H9 (cell line): ENCODE results near the gene LIN7A. TPM values are rescaled to one million over a fixed set of nuclear protein-coding genes. Genes with fewer than 3 reads are reported as not detected.
"Not testable (repeated sequence)": the region's sequence is repeated elsewhere in the genome, so short reads cannot be mapped to it uniquely, and the experiment has no call there.

Experiments used
- DNase-seq: peaks from one replicate; pipeline ENCODE4 v3.0.0-alpha.2; 2017
- H2AFZ ChIP-seq: one replicate; pipeline ENCODE4 v1.6.1; 2013; ENCODE audit warnings: mild to moderate bottlenecking, low read length, control low read depth, moderate library complexity
- H2AK5ac ChIP-seq: 2 replicates; pipeline ENCODE4 v1.6.1; 2013; ENCODE audit warnings: low read length, control low read depth, mixed read lengths; ENCODE audit not compliant: insufficient read length
- H2BK120ac ChIP-seq: one replicate; pipeline ENCODE4 v1.6.1; 2013; ENCODE audit warnings: low read depth, mild to moderate bottlenecking, low read length, control low read depth, inconsistent platforms; ENCODE audit not compliant: poor library complexity, severe bottlenecking
- H2BK12ac ChIP-seq: 2 replicates; pipeline ENCODE4 v1.6.1; 2013; ENCODE audit warnings: low read length, control low read depth, mixed read lengths, low read depth; ENCODE audit not compliant: insufficient read length
- H2BK15ac ChIP-seq: 2 replicates; pipeline ENCODE4 v1.6.1; 2013; ENCODE audit warnings: low read depth, low read length, control low read depth
- H2BK20ac ChIP-seq: one replicate; pipeline ENCODE4 v1.6.1; 2013; ENCODE audit warnings: low read depth, mild to moderate bottlenecking, low read length, control low read depth, inconsistent platforms; ENCODE audit not compliant: poor library complexity, severe bottlenecking
- H2BK5ac ChIP-seq: 2 replicates; pipeline ENCODE4 v1.6.1; 2013; ENCODE audit warnings: low read length, control low read depth, mixed read lengths; ENCODE audit not compliant: insufficient read length
- H3K14ac ChIP-seq: 2 replicates; pipeline ENCODE4 v1.6.1; 2013; ENCODE audit warnings: low read length, control low read depth; ENCODE audit not compliant: insufficient read depth
- H3K18ac ChIP-seq: 2 replicates; pipeline ENCODE4 v1.6.1; 2013; ENCODE audit warnings: low read depth, mild to moderate bottlenecking, mixed read lengths, low read length, control low read depth; ENCODE audit not compliant: insufficient read length
- H3K23ac ChIP-seq: 2 replicates; pipeline ENCODE4 v1.6.1; 2013; ENCODE audit warnings: low read length, control low read depth, mixed read lengths, low read depth; ENCODE audit not compliant: insufficient read length
- H3K23me2 ChIP-seq: 2 replicates; pipeline ENCODE4 v1.6.1; 2013; ENCODE audit warnings: low read depth, mild to moderate bottlenecking, mixed read lengths, low read length, control low read depth; ENCODE audit not compliant: insufficient read length, poor library complexity, severe bottlenecking
- H3K27ac ChIP-seq: 2 replicates; pipeline ENCODE4 v1.5.1; 2013; ENCODE audit warnings: low read length, control low read depth, mixed read lengths, low read depth; ENCODE audit not compliant: insufficient read length
- H3K27me3 ChIP-seq: 2 replicates; pipeline ENCODE4 v1.6.1; 2013; ENCODE audit warnings: low read length, control low read depth, inconsistent platforms; ENCODE audit not compliant: insufficient read depth
- H3K4ac ChIP-seq: 2 replicates; pipeline ENCODE4 v1.6.1; 2013; ENCODE audit warnings: low read depth, mild to moderate bottlenecking, control low read depth, inconsistent platforms, low read length, moderate library complexity
- H3K4me1 ChIP-seq: 2 replicates; pipeline ENCODE4 v1.6.1; 2013; ENCODE audit warnings: low read length, control low read depth, inconsistent platforms; ENCODE audit not compliant: insufficient read depth
- H3K4me2 ChIP-seq: 2 replicates; pipeline ENCODE4 v1.6.1; 2013; ENCODE audit warnings: low read length, control low read depth, mixed read lengths; ENCODE audit not compliant: insufficient read length, insufficient read depth
- H3K56ac ChIP-seq: 2 replicates; pipeline ENCODE4 v1.6.1; 2013; ENCODE audit warnings: low read depth, mild to moderate bottlenecking, mixed read lengths, low read length, control low read depth; ENCODE audit not compliant: insufficient read length
- H3K79me1 ChIP-seq: 2 replicates; pipeline ENCODE4 v1.6.1; 2013; ENCODE audit warnings: low read depth, mild to moderate bottlenecking, moderate library complexity, low read length, control low read depth, inconsistent platforms; ENCODE audit not compliant: insufficient read depth, poor library complexity, severe bottlenecking
- H3K79me2 ChIP-seq: 2 replicates; pipeline ENCODE4 v1.6.1; 2013; ENCODE audit warnings: low read length, control low read depth, inconsistent platforms; ENCODE audit not compliant: insufficient read depth
- H3K9ac ChIP-seq: 2 replicates; pipeline ENCODE4 v1.6.1; 2013; ENCODE audit warnings: low read length, control low read depth, mixed read lengths; ENCODE audit not compliant: insufficient read length; ENCODE audit errors: extremely low read depth
- H3K9me3 ChIP-seq: one replicate; pipeline ENCODE4 v1.6.1; 2013; ENCODE audit warnings: low read depth, low read length, inconsistent platforms; ENCODE audit not compliant: control insufficient read depth
- H3T11ph ChIP-seq: one replicate; pipeline ENCODE4 v1.6.1; 2013; ENCODE audit warnings: mild to moderate bottlenecking, low read length, control low read depth, inconsistent platforms
- H4K20me1 ChIP-seq: one replicate; pipeline ENCODE4 v1.6.1; 2013; ENCODE audit not compliant: control insufficient read depth, insufficient read length, insufficient read depth
- H4K5ac ChIP-seq: 2 replicates; pipeline ENCODE4 v1.6.1; 2013; ENCODE audit warnings: low read depth, mild to moderate bottlenecking, mixed read lengths, low read length, control low read depth; ENCODE audit not compliant: insufficient read length
- H4K8ac ChIP-seq: replicated peaks from 2 replicates; pipeline ENCODE4 v1.6.1; 2013; ENCODE audit warnings: low read length, control low read depth, mixed read lengths, low read depth; ENCODE audit not compliant: insufficient read length
- H4K91ac ChIP-seq: 2 replicates; pipeline ENCODE4 v1.6.1; 2013; ENCODE audit warnings: low read depth, mild to moderate bottlenecking, moderate library complexity, mixed read lengths, low read length, control low read depth; ENCODE audit not compliant: insufficient read length
- H3K27ac Mint-ChIP-seq, 3 experiments: 2 replicates in 2 of 3; 3 replicates in 1 of 3; pipeline ENCODE4 v1.8.0; 2020 to 2021; ENCODE audit warnings: mixed read lengths in 3 of 3, mild to moderate bottlenecking in 1 of 3, moderate library complexity in 1 of 3
- H3K27me3 Mint-ChIP-seq: 2 replicates; pipeline ENCODE4 v1.8.0; 2021; ENCODE audit warnings: low read depth, mild to moderate bottlenecking, moderate library complexity, mixed read lengths
- H3K36me3 Mint-ChIP-seq, 3 experiments: 2 replicates in 2 of 3; 3 replicates in 1 of 3; pipeline ENCODE4 v1.8.0; 2020 to 2021; ENCODE audit warnings: low read depth in 3 of 3, mixed read lengths in 3 of 3; ENCODE audit not compliant: insufficient read depth in 1 of 3
- H3K4me1 Mint-ChIP-seq, 2 experiments: 2 replicates each; pipeline ENCODE4 v1.8.0; 2020; ENCODE audit warnings: mixed read lengths in 2 of 2
- H3K4me3 Mint-ChIP-seq, 2 experiments: 2 replicates in 1 of 2; 3 replicates in 1 of 2; pipeline ENCODE4 v1.8.0; 2020 to 2021; ENCODE audit warnings: mild to moderate bottlenecking in 2 of 2, mixed read lengths in 2 of 2, moderate library complexity in 1 of 2
- H3K9me3 Mint-ChIP-seq, 2 experiments: 2 replicates in 1 of 2; 3 replicates in 1 of 2; pipeline ENCODE4 v1.8.0; 2020; ENCODE audit warnings: mild to moderate bottlenecking in 2 of 2, mixed read lengths in 2 of 2, moderate library complexity in 1 of 2
- CTCF ChIP-seq: fragments of 200-600 bp; sonication (generic); conservative IDR thresholded peaks from 3 replicates; pipeline ENCODE4 v1.8.0; 2021; ENCODE audit warnings: antibody characterized with exemption, mild to moderate bottlenecking
- whole genome bisulfite sequencing: extraction: QIAGEN DNeasy Blood & Tissue Kit; methylation state at CpG from one replicate; pipeline ENCODE4 v1.1.7; 2013; ENCODE audit warnings: missing lambda C conversion rate, low lambda C conversion rate, mixed read lengths; ENCODE audit not compliant: insufficient read length; ENCODE audit errors: extremely low coverage; 5-methylcytosine and 5-hydroxymethylcytosine counted together
- total RNA-seq: library from RNA; stranded (reverse); gene quantifications from 2 replicates; pipeline ENCODE4 v1.2.1, GENCODE V29; 2021

The LIN7A gene
- total RNA-seq, 1 experiment from 2014 or later: 18.3 TPM

DNA sequence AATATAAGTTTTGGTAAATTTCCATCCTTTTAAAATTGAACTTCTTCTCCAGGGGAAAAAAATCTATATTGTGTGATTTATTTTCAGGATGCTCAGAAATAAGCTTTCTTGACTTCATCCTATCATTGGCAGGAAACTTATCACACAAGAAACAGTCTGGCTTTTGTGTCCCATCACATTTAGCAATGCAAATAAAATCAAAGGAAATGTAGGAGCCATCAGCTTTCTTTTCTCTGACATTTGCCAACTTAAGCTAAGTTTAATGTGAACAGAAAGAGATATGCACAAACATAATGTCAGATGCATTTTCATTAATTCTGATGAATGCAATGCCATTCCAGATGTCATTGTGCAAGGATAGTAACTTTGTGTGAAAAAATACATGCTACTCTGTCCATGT, 56.6 kb downstream of the LIN7A start:
- H3K79me2 ChIP-seq: no peaks in the 10 kb centered on the region
- H3T11ph ChIP-seq: no peak overlapping the region
- Mint-ChIP-seq H3K36me3 (peaks cover 0 to 14% (median 12%) of the 10 kb centered on the region in 3 experiments; a peak in 5 of 7 replicates), H3K4me3 (no peak overlapping the region), H3K9me3 (peaks cover 0 to 3% of the 10 kb centered on the region in 2 experiments; a peak in 1 of 5 replicates), H3K27me3 (no peaks in the 10 kb centered on the region), H3K27ac (no peak overlapping the region), H3K4me1 (peaks cover 0 to 3% of the 10 kb centered on the region in 2 experiments; a peak in 1 of 4 replicates)
- H3K27me3 ChIP-seq: no peaks in the 10 kb centered on the region
- no peak overlapping the region for H3K18ac ChIP-seq
- H3K27ac ChIP-seq: no peak overlapping the region
- H2BK15ac ChIP-seq: no peak overlapping the region
- TF ChIP-seq CTCF: no peak
- H3K9ac ChIP-seq: no peak overlapping the region
- no peak overlapping the region for H4K91ac ChIP-seq
- no peak overlapping the region for H2BK120ac ChIP-seq
- H4K5ac ChIP-seq: no peak overlapping the region
- no peak overlapping the region for H3K4ac ChIP-seq
- no peaks in the 10 kb centered on the region for H3K79me1 ChIP-seq
- no peak overlapping the region for H2AFZ ChIP-seq
- no peak overlapping the region for H3K23ac ChIP-seq
- no peak overlapping the region for H4K8ac ChIP-seq
- H2BK20ac ChIP-seq: no peak overlapping the region
- H2AK5ac ChIP-seq: no peak overlapping the region
- no peak overlapping the region for H3K4me2 ChIP-seq
- no peak overlapping the region for H3K14ac ChIP-seq
- H2BK12ac ChIP-seq: no peak overlapping the region
- no peaks in the 10 kb centered on the region for H3K23me2 ChIP-seq
- H3K56ac ChIP-seq: no peak overlapping the region
- H3K9me3 ChIP-seq: no peaks in the 10 kb centered on the region
- no peak overlapping the region for H2BK5ac ChIP-seq
- DNase-seq: no peak
- H4K20me1 ChIP-seq: no peaks in the 10 kb centered on the region
- H3K4me1 ChIP-seq: no peaks in the 10 kb centered on the region; the same call in 1 of the 2 replicates

DNA sequence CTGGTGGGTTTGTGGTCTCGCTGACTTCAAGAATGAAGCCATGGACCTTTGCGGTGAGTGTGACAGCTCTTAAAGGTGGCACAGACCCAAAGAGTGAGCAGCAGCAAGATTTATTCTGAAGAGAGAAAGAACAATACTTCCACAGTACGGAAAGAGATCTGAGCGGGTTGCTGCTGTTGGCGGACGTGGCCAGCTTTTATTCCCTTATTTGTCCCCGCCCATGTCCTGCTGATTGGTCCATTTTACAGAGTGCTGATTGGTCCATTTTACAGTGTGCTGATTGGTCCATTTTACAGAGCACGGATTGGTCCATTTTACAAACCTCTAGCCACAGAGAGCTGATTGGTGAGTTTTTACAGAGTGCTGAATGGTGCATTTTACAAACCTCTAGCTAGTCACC, 59.3 kb downstream of the LIN7A start:
- H3K4me1 Mint-ChIP-seq, H3K4me3 Mint-ChIP-seq: not testable (repeated sequence)
- WGBS: no CpG with 5 or more reads among the region's 8 CpGs

More for the DNA sequence above, 59.3 kb downstream of the LIN7A start:
- not testable (repeated sequence) for DNase-seq, H3K79me1 ChIP-seq, H3K4ac ChIP-seq, H3K79me2 ChIP-seq, H2BK20ac ChIP-seq, H3K27ac ChIP-seq, H3K4me1 ChIP-seq, H2AFZ ChIP-seq, H2BK120ac ChIP-seq, H3K27me3 Mint-ChIP-seq, H2BK5ac ChIP-seq, H3K27me3 ChIP-seq, H2BK15ac ChIP-seq, H4K20me1 ChIP-seq, H3K18ac ChIP-seq, H3K23me2 ChIP-seq, H4K91ac ChIP-seq, H3K9me3 Mint-ChIP-seq, H3K27ac Mint-ChIP-seq, H3K14ac ChIP-seq, H3K9me3 ChIP-seq, H3K23ac ChIP-seq, H4K5ac ChIP-seq, H3K56ac ChIP-seq, H3K4me2 ChIP-seq, H3K9ac ChIP-seq, H2AK5ac ChIP-seq, H3T11ph ChIP-seq, H4K8ac ChIP-seq, H2BK12ac ChIP-seq
- peaks cover 0 to 14% (median 12%) of the 10 kb centered on the region in 3 experiments; a peak in 5 of 7 replicates for H3K36me3 Mint-ChIP-seq
